Nephron (organoid): ENCODE measurements around the gene NDUFB10.
A peak's percentile ranks its signal among the peaks of the same experiment; 100 is the strongest.

ENCODE experiments used
- H3K27ac Mint-ChIP-seq, 3 experiments: 2 replicates each; pipeline ENCODE4 v1.8.0; 2020; ENCODE audit warnings: mixed read lengths in 3 of 3, mild to moderate bottlenecking in 2 of 3, moderate library complexity in 1 of 3
- H3K27me3 Mint-ChIP-seq: 2 replicates; pipeline ENCODE4 v1.8.0; 2021; ENCODE audit warnings: low read depth, mild to moderate bottlenecking, moderate library complexity, mixed read lengths
- H3K36me3 Mint-ChIP-seq: 2 replicates; pipeline ENCODE4 v1.8.0; 2020; ENCODE audit warnings: low read depth, mixed read lengths
- H3K4me1 Mint-ChIP-seq: 2 replicates; pipeline ENCODE4 v1.8.0; 2020; ENCODE audit warnings: mixed read lengths
- H3K4me3 Mint-ChIP-seq, 3 experiments: 2 replicates each; pipeline ENCODE4 v1.8.0; 2020; ENCODE audit warnings: mild to moderate bottlenecking in 3 of 3, mixed read lengths in 3 of 3, moderate library complexity in 2 of 3
- H3K9me3 Mint-ChIP-seq: 2 replicates; pipeline ENCODE4 v1.8.0; 2020; ENCODE audit warnings: mixed read lengths
- CTCF ChIP-seq, 3 experiments: fragments of 200-600 bp; sonication (generic); IDR thresholded peaks; one replicate each; pipeline ENCODE4 v1.5.0; 2021; ENCODE audit warnings: antibody characterized with exemption in 3 of 3; ENCODE audit not compliant: unreplicated experiment in 3 of 3

The NDUFB10 gene

GRCh38 chr16:1973461-1974156 lies 14.3 kb downstream of the NDUFB10 start:
- peaks cover 3% of the 10 kb centered on the region for H3K36me3 Mint-ChIP-seq
- no peaks in the 10 kb centered on the region for H3K9me3 Mint-ChIP-seq
- peaks cover 11% of the 10 kb centered on the region for H3K27me3 Mint-ChIP-seq
- TF ChIP-seq CTCF (IDR thresholded peaks at IDR 0.05; ENCODE audit: unreplicated experiment in 3 of 3), result no peak
- H3K4me1 Mint-ChIP-seq, result peaks cover 14% of the 10 kb centered on the region
- H3K4me3 Mint-ChIP-seq, result peak overlapping the region; percentile 53 to 96 (median 61)
- H3K27ac Mint-ChIP-seq, result no peak overlapping the region

- TF ChIP-seq CTCF (IDR thresholded peaks at IDR 0.05; ENCODE audit: unreplicated experiment in 3 of 3), result no peak
- Mint-ChIP-seq H3K27me3 (peaks cover 14% of the 10 kb centered on the region), H3K4me1 (peaks cover 14% of the 10 kb centered on the region), H3K4me3 (peak overlapping the region; percentile 53 to 61 (median 54)), H3K9me3 (no peaks in the 10 kb centered on the region), H3K27ac (no peak overlapping the region), H3K36me3 (peaks cover 3% of the 10 kb centered on the region)
Observed at GRCh38 chr16:1974157-1975070, 15.1 kb downstream of the NDUFB10 start.

- Mint-ChIP-seq H3K36me3 (peaks cover 3% of the 10 kb centered on the region), H3K9me3 (no peaks in the 10 kb centered on the region), H3K27me3 (peaks cover 26% of the 10 kb centered on the region), H3K27ac (no peak overlapping the region), H3K4me1 (peaks cover 14% of the 10 kb centered on the region), H3K4me3 (peak overlapping the region in 2 of 3 experiments; percentile 51 to 65)
- TF ChIP-seq CTCF (IDR thresholded peaks at IDR 0.05; ENCODE audit: unreplicated experiment in 3 of 3), result no peak
Observed at GRCh38 chr16:1975432-1976215, 16.3 kb downstream of the NDUFB10 start.

- Mint-ChIP-seq H3K9me3 (no peaks in the 10 kb centered on the region), H3K36me3 (peaks cover 3% of the 10 kb centered on the region), H3K27me3 (peaks cover 32% of the 10 kb centered on the region), H3K27ac (no peak overlapping the region), H3K4me3 (no peak overlapping the region), H3K4me1 (peaks cover 14% of the 10 kb centered on the region)
- no peak for TF ChIP-seq CTCF (IDR thresholded peaks at IDR 0.05; ENCODE audit: unreplicated experiment in 3 of 3)
Observed at GRCh38 chr16:1976216-1976520, 16.8 kb downstream of the NDUFB10 start.

GRCh38 chr16:1976951-1977874 lies 17.9 kb downstream of the NDUFB10 start:
- no peaks in the 10 kb centered on the region for H3K9me3 Mint-ChIP-seq
- TF ChIP-seq CTCF (IDR thresholded peaks at IDR 0.05; ENCODE audit: unreplicated experiment in 3 of 3), result no peak
- peaks cover 3% of the 10 kb centered on the region for H3K36me3 Mint-ChIP-seq
- peaks cover 39% of the 10 kb centered on the region for H3K27me3 Mint-ChIP-seq
- H3K27ac Mint-ChIP-seq, result no peak overlapping the region
- peaks cover 14% of the 10 kb centered on the region for H3K4me1 Mint-ChIP-seq
- H3K4me3 Mint-ChIP-seq, result no peak overlapping the region
